ENCODE data around the gene SP140. TPM values are rescaled to one million over a fixed set of nuclear protein-coding genes. Genes with fewer than 3 reads are reported as not detected.
"Not testable (repeated sequence)": the region's sequence is repeated elsewhere in the genome, so short reads cannot be mapped to it uniquely, and the experiment has no call there.

SP140 gene
- total RNA-seq, 1 donor from 2014 or later = 0.80 TPM

DNA sequence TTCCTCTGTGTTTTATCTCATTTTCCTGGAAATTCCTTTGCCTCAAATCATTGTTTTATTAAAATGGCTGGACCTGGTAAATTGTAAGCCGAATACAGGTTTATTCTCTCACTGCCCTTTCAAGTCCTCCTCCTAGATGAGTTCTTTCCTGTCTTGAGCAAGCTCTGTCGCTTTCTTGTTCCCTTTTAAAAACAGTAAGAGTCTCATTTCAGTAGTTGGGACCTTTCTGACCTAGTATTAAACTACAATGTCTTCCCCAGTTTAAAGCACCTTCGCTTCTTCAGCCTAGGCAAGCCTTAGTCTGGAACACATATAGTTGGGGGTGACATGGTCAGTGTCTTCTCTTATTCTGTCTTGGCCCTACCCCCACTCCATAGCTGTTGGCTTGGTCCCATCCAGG is 60.5 kb downstream of the SP140 start:
- no peak for DNase-seq (ENCODE audit: low read depth)

DNA sequence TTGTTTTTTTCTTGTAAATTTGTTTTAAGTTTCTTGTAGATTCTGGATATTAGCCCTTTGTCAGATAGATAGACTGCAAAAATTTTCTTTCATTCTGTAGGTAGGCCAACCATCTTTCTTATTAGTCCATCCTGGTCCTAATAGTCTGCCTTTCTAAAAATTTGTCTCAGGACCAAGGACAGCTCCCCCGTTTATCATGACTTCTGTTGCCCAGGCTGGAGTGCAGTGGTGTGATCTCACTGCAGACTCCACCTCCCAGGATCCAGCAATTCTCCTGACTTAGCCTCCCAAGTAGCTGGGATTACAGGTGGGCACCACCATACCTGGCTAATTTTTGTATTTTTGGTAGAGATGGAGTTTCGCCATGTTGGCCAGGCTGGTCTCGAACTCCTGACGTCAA is 63.8 kb downstream of the SP140 start:
- DNase-seq (ENCODE audit: low read depth) = peak; percentile 59

DNA sequence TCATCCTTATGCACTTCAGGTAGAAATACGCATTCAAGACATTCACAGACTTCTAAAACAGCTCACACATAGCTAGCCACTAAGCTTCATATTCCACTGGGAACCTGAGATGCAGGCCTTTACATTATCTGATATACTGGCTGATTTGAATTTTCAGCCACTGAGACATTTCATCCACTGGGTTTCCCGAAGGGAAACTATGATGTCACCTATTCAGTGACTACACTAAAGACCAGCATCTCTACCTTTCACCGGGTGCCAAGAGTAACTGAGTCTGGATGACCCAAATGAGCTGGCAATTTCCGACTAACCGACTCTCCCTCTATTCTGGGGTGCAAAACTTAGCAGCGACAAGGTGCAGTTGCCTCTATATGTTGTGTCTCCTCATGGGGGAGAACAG is 69.7 kb downstream of the SP140 start:
- no peak for DNase-seq (ENCODE audit: low read depth)

DNA sequence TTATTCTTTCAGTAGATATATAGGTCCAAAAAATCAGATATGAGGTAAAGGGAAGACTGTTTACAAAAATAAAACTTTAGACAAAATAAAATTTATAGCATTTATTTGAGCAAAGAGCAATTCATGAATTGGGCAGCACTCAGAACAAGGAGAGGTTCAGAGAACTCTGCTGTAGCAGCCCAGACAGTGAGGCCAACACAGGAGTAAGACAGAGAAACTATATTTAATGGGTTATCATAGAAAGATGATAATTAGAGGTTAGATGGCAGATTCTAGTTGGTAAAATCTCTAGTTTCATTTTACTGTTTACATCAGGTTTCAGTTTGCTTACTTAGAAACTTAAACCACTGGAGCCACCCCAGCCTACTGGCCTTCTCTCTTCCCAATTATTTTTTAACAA is 71.4 kb downstream of the SP140 start:
- no peak for DNase-seq (ENCODE audit: low read depth)

DNA sequence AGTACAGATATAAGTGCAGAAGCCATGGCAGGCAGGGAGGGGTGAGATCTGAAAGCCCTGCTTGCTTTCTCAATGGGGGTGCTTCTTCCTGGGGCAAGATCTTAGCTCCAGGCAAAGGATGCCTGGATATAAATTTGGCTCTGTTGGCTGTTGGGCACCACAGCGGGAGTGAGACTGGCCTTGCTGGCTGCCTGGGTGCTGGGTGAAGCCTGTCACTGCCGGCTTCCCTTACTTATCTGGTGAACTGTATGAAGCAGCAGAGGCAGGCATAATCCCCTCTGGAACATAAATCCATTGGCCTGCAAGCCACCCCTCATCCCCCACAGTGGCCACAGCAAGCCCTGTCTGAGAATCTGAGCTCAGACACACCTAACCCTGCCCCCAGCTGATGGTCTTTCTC is 74.1 kb downstream of the SP140 start:
- DNase-seq (ENCODE audit: low read depth) = no peak

DNA sequence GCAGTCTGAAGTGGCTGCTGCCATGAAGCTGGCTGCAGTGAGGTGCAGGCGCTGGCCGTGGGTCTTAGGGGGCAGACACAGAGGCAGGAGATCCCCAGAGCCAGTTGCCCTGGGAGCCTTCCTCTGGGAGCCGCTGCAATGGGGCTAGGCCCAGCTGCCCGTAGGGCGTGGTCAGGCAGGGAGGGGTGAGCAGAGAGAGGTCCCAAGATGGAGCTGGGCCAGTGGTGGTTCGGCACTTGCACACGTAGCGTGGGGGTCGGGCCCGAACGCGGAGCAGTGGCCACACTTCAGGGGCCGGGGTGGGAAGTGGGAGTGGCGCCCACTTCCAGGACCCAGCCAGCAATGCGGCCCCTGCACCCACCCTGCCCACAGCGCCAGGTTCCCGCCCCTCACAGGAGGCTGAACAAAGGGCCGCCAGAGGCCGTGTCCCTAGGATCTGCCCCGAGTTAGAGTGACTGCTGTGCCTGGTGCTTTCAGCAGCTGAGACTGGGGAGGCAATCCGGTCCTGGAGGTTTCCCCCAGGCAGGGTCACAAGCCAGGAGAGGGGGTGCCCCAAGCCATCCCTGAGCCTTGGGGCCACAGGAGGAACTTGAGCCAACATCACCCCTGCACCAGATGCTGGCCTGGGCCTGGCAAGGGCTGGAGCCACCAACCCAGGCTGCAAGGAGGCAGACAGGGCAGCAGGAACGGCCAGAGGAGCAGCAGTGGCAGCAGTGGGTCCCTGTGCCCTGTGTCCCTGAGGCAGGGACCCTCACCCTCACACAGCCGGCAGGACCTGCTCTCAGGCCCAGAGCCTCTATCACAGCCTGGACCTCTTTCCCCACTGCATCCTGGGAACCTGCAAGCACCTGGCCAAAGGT is 80.1 kb downstream of the SP140 start:
- DNase-seq (ENCODE audit: low read depth) = no peak

DNA sequence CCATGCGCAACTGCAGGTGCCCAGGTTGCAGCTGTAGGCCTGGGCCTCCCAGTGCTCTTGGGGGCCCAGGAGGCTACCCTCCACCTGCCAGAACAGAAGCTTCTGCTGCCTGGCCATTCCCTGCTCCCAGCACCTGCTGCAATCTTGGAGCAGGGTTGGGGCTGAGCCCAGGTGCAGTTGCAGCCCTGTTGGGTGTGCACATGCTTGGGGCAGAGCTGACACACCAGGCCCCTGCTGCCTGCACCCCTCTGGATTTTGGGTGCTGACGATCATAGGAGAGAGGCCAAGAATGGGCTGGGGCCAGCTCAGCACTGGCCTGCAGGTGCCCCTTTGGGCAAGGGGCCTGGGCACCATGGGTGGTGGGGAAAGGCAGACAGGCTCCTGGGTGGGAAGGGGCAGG is 80.9 kb downstream of the SP140 start:
- no peak for DNase-seq (ENCODE audit: low read depth)

DNA sequence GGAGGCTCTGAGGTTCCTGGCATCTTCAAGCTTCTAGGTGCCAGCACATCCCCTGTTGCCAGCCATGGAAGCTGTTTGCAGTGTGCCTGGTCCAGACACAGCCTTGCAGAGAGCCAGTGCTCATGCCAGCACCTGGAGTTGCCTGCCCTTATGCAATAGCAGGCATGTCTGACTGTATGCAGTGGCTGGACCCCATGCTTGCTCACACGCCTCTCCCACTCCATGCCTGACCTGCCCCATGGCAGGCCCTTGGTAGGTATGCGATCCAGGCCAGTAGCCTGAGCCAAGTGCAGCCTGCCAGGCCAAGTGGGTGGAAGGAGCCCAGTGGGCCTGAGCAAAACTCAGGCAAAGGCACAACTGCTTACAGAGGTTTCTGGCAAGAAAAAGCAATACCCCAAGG is 81.9 kb downstream of the SP140 start:
- DNase-seq (ENCODE audit: low read depth) = no peak

DNA sequence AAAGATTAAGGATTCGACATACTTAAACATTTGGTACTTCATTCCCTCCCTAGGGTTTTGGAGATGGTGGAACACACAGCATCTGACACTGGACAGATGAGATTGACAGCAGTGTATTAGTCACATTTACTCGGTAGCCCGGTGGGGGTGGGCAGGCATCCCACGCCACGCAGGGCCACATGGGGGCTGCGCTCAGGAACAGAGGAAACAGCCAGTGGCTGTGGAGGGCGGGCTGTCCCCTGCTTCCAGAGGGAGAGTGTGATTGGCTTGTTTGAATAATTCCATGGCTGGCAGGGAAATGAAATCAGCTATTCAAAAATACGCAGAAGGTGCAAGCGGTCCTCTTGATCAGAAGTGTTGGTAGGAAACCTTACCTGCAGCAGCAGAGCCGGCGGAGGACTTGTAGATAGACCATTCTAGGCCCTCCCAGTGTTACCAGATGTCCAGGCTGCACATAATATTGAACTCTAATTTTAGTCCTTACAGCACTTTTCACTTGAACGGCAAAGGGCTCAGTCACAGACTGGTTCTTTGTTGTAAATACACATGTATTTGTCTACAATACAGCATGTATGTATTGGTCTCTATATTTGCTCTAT is 83.0 kb downstream of the SP140 start:
- no peak for DNase-seq (ENCODE audit: low read depth)

DNA sequence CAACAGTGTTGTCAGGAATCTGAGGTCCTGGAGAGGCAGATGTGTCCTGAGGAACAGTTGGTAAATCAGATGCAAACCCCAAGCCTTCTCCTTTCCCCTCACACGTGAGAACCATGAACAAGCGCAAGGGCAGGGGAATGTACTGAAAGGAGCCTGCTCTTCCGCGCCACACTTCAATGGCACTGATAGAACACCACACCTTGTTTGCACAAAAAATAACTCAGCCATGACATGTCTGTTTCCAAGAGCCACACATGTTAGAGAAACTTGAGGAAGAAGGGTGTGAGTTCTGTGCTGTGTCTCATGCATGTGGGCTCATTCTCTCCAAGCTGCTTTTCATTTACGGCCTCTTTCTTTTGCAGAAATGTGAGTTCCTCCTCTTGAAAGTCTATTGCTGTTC is 85.3 kb downstream of the SP140 start:
- DNase-seq (ENCODE audit: low read depth) = not testable (repeated sequence)

DNA sequence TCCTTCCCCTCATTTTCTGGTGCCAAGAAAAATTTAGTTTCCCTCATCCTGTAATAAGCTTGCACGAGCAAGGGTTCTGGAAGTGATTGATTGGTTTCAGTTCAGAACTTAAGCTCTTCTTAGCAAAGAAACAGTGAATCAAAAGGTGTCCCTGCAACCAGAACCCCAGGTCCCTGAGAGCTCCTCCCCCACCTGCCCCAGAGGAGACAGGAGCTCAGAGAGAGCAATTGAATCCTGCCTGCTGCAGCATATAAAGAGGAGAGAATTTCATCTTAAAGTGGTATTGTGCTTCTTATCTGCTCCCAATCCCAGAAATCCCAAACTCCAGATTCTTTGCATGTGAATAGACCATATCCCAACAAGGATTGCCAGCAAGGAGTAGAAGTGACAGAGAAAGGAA is 86.1 kb downstream of the SP140 start:
- DNase-seq (ENCODE audit: low read depth) = not testable (repeated sequence)

DNA sequence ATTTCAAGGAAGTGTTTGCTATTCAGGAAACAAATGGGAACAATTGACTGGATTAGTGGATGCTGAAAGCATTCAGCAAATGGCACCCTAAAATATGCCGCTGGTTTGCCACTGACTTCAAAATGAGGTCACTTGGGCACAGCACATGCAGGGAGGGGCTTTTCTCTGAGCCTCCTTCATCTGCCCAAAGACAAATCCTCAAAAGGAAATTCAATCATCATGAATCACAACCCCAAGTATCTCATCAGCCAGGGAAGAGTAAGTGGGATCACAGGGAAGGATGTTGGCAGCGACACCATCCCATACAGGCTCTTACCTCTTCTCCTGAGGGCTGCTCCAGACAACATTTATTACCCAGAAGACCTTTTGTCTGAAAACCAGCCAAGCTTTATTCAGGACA is 87.1 kb downstream of the SP140 start:
- DNase-seq (ENCODE audit: low read depth) = peak; percentile 75

DNA sequence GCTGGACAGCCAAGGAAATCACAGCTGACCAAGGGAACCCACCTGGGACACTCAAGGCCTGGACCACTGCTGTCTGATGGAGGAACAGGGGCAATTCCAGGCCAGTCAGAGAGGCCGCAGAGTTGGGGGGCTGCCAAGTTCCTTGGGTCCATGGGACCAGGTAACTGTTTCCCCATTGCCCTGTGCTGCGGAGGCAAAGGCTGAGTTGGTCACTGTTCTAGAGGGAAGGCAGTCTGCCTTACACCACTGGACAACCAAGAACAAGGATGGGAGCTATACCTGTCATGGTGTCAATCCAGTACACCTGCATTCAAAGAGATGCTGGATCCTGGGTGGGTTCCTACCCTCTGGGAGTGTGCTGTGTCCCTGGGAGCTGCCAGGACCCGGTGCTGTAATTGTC is 91.8 kb downstream of the SP140 start:
- DNase-seq (ENCODE audit: low read depth) = no peak

DNA sequence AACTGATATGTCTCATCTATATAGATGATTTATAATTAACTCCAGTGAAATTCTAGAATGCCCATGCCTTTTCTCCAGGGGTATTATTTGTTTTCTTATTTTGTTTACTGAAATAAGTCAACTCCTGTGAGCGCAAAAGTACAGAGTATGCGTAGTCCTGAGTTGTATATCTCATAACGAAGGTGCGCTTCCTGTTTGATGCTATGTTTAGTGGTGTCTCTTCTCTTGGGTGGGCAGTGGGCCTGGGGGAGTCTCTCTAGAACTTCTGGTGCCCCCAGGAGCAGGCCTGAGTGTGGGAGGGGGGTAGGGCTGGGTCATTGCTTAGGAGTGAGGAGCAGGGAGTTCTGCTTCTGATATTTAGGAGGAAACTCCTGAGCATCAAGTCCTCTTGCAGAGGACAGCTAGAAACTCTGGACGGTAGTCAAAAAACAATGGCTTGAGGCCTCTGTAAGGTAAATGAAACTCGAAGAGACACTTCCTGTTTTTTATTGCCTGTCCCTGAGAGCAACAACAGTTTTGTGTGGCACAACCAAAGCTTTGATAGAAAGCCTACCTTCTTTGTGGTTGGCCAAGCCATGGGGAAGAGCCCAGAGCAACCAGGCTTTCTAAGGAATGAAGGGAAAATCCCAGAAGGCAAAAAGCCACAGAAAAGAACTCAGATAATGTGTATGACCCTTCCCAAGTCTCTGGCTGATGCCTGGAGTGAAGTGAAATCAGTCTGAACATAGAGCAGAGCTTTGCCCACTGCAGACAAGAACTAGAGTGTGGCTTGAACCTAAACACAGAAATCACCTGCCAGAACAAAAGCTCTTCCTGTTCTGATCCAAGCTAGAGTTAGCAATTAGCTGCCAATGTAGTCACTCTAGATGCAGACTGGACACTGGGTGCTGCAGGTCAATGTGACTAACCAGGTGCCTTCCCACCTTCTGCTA is 92.9 kb downstream of the SP140 start:
- no peak for DNase-seq (ENCODE audit: low read depth)

DNA sequence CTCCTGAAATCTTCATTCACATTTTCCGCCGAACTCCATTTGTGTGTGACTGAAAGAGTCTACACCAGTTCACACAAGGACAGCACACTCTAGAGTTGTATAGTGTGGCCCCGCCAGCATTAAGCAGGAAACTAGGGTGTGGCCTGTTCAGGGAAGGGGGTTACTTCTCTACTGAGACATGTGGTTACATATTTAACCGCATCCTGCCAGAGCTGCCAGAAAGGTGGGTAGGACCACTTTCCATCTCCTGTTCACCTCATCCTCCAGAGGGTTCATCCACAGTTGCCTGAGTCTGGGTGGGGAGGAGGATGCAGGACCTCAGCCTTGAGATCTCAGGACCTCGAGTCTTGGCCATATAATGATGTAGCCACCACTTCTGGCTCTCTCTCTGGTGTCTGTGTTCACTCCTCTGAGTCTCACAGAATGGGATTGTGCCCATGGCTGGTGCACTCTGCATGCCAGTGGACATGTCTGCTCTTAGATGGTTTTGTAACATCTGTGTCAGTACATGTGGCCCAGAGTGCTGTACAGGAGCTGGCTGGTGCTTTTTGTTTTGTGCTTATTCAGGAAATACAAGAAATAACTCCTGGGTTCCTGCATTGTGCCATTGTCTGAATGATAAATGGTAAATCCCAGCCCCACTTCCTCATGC is 93.8 kb downstream of the SP140 start:
- DNase-seq (ENCODE audit: low read depth) = no peak

DNA sequence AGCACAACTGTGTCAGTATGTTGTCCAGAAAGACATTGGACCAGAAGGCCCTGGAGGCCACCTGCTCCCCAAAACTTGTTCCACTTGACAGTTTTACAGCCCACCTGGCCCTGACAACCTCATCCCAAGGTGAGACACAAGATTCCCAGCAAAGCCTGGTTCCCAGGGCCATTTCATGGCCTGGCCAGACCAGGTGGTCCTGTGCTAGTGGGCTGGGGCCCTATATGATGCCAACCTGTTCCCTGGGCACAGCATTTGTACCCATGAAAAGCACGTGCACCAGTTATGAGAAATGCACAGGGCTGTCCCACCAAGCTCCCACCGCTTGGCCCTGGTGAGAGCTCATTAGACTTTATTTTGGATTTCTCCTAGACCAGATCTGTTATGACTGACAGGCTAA is 95.5 kb downstream of the SP140 start:
- DNase-seq (ENCODE audit: low read depth) = no peak

DNA sequence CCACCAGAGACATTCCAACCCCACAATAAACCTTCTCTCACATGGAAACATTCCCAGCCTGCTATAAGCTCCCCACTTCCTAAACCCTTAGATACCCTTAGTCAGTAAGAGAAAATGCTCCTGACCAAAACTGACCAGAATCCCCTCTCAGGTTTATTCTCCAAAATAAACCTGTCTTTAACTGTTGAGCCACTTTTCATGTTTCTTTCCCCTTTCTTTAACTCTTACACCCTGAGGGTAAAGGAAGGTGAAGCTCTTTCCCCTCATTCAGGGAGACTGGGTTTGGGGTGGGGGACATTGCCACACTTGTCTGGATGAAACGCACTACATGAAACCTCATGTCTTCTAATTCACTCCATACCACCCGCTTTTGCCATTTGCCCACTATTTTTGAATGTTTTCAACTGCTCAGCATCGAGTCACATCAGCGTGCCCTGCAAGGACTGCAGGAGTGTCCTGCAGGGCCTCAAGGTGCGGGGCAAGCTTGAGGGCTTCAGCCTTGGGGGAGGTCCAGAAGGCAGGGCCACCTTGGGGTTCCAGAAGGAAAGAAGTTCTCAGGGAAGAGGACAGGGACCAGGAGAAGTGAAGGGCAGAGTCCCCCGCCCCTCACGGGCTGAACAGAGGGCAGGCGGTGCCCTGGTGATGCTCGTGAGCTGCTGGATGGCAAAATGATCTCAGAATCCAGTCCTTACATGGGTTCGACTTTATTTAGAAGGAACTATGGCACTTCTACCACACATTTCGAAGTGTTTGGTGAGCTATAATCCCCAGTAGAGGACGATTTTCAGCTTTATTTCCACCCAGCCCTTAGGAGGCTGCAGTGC is 97.2 kb downstream of the SP140 start:
- DNase-seq (ENCODE audit: low read depth) = no peak

DNA sequence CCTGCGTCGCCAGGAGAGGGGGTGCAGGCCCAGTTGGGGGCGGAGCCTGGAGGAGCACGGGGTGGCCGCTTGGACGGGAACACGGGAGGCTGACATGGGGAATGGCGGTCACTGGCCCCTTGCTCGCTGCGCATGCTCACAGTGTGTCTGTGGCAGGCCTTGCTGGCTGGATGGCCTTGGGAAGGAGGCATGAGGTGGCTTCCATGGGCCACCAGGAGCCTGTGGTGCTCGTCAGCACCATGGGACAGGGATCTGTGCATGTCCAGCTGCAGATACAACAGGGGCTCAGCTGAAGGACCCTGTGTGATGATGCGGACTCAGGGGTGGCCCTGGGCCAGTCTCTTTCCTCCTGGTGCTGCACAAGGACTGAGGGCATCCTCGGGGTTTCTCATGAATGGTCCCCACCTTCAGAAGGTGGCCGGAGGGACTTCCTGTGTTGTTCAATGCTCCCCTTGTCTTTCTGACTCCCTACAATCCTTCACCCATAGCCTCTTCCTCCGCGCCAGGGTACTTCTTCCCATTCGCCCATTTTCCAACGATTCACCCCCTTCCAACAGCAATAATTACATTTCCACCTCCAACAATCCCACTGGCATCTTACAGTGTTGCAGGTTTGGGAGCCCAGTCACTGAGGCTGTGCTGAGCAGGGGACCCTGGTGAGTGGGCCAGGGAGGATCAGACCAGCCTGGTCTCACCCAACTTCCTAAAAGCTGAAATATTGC is 98.0 kb downstream of the SP140 start:
- DNase-seq (ENCODE audit: low read depth) = no peak

DNA sequence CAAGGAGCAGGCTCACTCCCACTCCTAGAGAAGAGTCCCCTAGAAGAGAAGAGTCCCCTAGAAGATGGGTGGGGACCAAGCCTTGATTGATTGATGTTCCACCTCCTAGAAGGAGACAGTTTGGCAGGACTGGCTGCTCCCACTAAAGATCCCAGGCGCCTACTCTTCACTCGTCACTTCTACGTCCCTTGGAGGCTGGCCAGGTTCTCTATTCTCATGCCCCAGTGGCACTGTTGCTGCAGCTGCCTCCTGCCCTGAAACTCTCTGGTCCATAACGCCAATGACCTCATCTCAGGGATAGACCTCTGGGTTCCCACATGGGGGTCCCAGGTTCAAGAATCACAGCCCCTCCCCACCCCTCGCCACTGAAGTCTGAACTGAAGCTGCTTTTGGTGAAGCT is 99.0 kb downstream of the SP140 start:
- no peak for DNase-seq (ENCODE audit: low read depth)

Measured in myocyte (in vitro differentiated cells).